Omental fat pad (tissue), 4 donors: ENCODE data around the gene HNRNPF. TPM values are rescaled to one million over a fixed set of nuclear protein-coding genes. Genes with fewer than 3 reads are reported as not detected.

Experiments
- ATAC-seq: fragments of 150-250 bp; one replicate; pipeline ENCODE4 v1.9.1; 2016; ENCODE audit warnings: mild to moderate bottlenecking, moderate library complexity; ENCODE audit not compliant: low FRiP score
- DNase-seq: peaks from one replicate; pipeline ENCODE4 v3.0.0-alpha.2; 2019; ENCODE audit warnings: low spot score
- total RNA-seq, 4 donors: library from RNA; depleted of rRNA; stranded (reverse); fragments of >200 nt; gene quantifications; one replicate each; pipeline ENCODE4 v1.1.0, GENCODE V29; 2016
- TF ChIP-seq, protein P1 (sequence below), 3 donors: fragments of 450-650 bp; IDR thresholded peaks; one replicate each; pipeline ENCODE4 v1.5.1; 2016 to 2017; ENCODE audit warnings: antibody characterized with exemption in 3 of 3, mild to moderate bottlenecking in 3 of 3, moderate library complexity in 2 of 3

The HNRNPF gene
- total RNA-seq, 4 donors from 2014 or later, result 140 to 345 (median 164) TPM

DNA sequence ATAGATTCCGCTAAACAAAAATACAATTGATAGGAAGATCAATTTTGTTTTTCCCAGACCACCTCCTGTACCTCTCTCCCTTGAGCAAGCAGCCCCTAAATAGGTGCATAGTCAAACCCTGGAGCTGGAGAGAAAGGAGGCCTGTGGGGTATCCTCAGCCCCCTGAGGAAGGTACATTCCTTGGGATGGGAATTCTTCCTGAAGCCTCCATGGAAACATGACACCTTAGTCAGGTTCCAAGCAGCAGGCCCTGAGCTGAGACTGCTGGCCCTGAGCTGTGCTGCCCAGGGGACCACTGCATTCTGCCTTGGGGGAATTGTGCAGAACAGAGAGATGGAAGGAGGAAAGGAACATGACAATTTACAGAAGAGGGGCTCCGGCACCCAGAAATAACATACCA is 7.4 kb downstream of the HNRNPF start:
- TF ChIP-seq, protein P1, sequence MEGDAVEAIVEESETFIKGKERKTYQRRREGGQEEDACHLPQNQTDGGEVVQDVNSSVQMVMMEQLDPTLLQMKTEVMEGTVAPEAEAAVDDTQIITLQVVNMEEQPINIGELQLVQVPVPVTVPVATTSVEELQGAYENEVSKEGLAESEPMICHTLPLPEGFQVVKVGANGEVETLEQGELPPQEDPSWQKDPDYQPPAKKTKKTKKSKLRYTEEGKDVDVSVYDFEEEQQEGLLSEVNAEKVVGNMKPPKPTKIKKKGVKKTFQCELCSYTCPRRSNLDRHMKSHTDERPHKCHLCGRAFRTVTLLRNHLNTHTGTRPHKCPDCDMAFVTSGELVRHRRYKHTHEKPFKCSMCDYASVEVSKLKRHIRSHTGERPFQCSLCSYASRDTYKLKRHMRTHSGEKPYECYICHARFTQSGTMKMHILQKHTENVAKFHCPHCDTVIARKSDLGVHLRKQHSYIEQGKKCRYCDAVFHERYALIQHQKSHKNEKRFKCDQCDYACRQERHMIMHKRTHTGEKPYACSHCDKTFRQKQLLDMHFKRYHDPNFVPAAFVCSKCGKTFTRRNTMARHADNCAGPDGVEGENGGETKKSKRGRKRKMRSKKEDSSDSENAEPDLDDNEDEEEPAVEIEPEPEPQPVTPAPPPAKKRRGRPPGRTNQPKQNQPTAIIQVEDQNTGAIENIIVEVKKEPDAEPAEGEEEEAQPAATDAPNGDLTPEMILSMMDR (IDR thresholded peaks at IDR 0.05), result no peak
- DNase-seq (no peak), ATAC-seq (no peak)

- TF ChIP-seq, protein P1 (IDR thresholded peaks at IDR 0.05), result no peak
- DNase-seq (no peak), ATAC-seq (no peak)
Measured at GRCh38 chr10:43399320-43400310, 9.4 kb downstream of the HNRNPF start.

DNA sequence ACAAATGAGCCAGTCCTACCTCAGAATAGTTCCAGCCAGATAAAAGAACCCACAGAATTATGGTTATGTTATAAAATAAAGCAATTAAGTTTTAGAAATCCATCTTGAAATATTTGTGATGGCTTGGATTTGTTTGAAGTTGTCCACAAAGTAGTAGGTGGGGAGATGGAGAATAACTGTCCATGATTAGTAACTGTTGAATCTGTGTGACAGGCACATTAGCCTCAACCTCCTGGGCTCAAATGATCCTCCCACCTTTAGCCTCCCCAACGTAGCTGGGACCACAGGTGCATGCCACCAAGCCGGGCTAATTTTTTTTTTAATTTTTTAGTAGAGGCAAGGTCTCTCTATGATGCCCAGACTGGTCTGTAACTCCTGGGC is 10.1 kb downstream of the HNRNPF start:
- ATAC-seq, result no peak
- TF ChIP-seq, protein P1 (IDR thresholded peaks at IDR 0.05), result no peak
- no peak for DNase-seq

DNA sequence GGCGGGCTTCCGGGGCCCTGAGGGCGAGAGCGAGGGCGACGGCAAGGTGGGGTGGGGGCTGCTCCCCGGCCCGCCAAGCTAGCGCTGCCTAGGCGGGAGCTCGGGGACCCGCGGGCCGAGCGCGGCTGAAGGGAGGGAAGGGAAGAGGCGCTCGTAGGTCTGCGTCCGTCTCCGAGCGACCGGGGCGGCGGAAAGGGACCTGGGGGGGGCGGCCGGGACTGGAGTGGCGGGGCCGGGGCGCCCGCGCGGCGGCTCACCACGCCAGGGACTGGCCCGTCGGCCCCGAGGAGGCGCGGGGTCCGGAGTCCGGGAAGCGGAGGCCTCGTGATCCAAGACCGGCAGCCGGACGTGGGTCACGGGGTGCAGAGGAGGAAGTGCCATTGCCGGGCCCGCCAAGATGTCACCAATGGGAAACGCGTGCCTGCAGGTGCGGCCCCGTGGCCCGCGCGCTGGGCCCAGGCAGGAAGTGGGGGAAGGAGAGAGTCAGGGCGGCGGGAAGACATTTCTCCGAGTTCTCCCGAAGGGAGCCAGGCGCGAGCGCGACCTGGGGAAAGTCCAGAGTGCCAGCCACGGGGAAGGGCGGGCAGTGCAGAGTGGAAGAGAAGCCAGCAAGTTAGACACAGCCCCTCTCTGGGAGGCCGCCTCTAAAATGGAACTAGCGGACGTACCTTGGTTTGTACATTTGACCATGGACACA is 11.9 kb downstream of the HNRNPF start:
- TF ChIP-seq, protein P1 (IDR thresholded peaks at IDR 0.05), result no peak
- peak; percentile 88 for ATAC-seq

DNA sequence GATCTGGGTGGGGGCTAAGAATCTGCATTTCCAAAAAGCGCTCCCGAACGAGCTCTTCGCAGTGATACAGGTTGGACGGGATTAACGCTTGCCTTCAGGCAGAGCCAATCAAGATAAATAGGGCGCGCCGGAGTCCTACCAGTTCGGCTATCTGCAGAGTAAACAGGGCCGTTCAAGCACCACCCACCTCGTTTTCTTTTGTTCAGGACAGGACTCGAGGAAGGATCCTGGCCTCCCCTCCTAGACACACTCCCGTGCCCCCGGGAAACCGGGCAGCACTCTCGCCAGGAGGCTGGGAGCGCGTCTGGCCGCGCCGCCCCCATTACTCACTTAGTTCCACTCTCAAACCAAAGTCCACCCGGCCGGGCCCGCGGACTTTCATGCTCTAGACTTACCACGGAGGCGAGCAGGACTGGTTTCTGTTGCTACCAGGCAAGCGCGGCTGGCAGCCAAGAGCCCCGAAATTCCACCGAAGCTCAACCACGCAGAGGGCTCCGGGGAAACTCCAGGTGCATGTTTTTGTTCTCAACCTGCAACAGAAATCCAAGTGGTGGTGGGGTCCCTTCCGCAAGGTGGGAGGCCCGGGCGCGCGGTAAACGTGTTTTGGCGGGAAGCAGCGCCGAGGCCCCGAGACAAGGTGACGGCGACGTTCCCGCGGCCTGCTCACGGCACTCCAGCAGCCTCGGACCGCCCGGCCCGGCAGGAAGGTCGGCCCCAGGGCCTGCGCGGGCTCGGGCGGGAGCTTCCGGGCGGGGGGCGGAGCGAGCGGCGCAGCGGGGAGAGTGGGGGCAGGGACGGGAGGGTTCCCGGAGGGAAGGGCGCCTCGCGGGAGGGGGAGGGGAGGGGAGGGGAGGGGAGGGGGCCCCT is 12.7 kb downstream of the HNRNPF start:
- TF ChIP-seq, protein P1 (IDR thresholded peaks at IDR 0.05), result no peak
- DNase-seq, result no peak
- peak; percentile 89 for ATAC-seq

More for the DNA sequence above, 11.9 kb downstream of the HNRNPF start:
- peak; percentile 62 for DNase-seq

GRCh38 chr10:43395571-43396060 is 13.4 kb downstream of the HNRNPF start:
- DNase-seq (no peak), ATAC-seq (peak; percentile 21)
- TF ChIP-seq, protein P1 (IDR thresholded peaks at IDR 0.05), result no peak
